DMS 273 (cell line): ENCODE results near the gene ATF6.
"Not testable (repeated sequence)": the region's sequence is repeated elsewhere in the genome, so short reads cannot be mapped to it uniquely, and the experiment has no call there.

ENCODE experiments used
- DNase-seq: peaks from one replicate; lab custom pipeline; 2025; ENCODE audit not compliant: unreplicated experiment; lab: John Stamatoyannopoulos, UW

The ATF6 gene

GRCh38 chr1:161766102-161766981 is at the start of gene ATF6:
ATF6 (plus strand) TSS chr1:161766320; CDS start chr1:161766361, 41 bp downstream.
- DNase-seq, result peak; percentile 94

- no peak for DNase-seq
Measured at GRCh38 chr1:161718559-161719324, 47.4 kb upstream of the ATF6 start.

- no peak for DNase-seq
Measured at GRCh38 chr1:161719325-161719611, 46.9 kb upstream of the ATF6 start.

GRCh38 chr1:161720422-161720821 is 45.7 kb upstream of the ATF6 start:
- DNase-seq, result no peak

GRCh38 chr1:161720956-161721737 is 45.0 kb upstream of the ATF6 start, which contains the start of gene FCRLB:
FCRLB (plus strand) TSS chr1:161721544; CDS start chr1:161722673, 1,129 bp downstream.
- DNase-seq, result no peak

- no peak for DNase-seq
Measured at GRCh38 chr1:161721738-161722343, 44.3 kb upstream of the ATF6 start.

GRCh38 chr1:161722406-161722805 is 43.7 kb upstream of the ATF6 start:
- no peak for DNase-seq

GRCh38 chr1:161723459-161724141 is 42.5 kb upstream of the ATF6 start:
- no peak for DNase-seq

GRCh38 chr1:161725258-161725907 is 40.7 kb upstream of the ATF6 start:
- not testable (repeated sequence) for DNase-seq

GRCh38 chr1:161725908-161726472 is 40.1 kb upstream of the ATF6 start:
- DNase-seq, result peak; percentile 85

GRCh38 chr1:161726473-161727255 is 39.5 kb upstream of the ATF6 start:
- DNase-seq, result peak; percentile 91

GRCh38 chr1:161727256-161727924 is 38.7 kb upstream of the ATF6 start:
- peak; percentile 52 for DNase-seq

GRCh38 chr1:161728376-161729226 is 37.5 kb upstream of the ATF6 start:
- DNase-seq, result no peak

GRCh38 chr1:161730050-161730564 is 36.0 kb upstream of the ATF6 start:
- DNase-seq, result no peak

GRCh38 chr1:161731241-161731640 is 34.9 kb upstream of the ATF6 start:
- DNase-seq, result no peak

GRCh38 chr1:161731981-161732718 is 34.0 kb upstream of the ATF6 start:
- DNase-seq, result no peak
